ENCODE measurements around the gene RFESD. TPM values are rescaled to one million over a fixed set of nuclear protein-coding genes. Genes with fewer than 3 reads are reported as not detected.

Gene RFESD
- total and polyA plus RNA-seq, 2 of the 8 experiments (the other 6 are each of a cell fraction or from before 2014, with no cell fraction given): 1.7 to 2.0 TPM

DNA sequence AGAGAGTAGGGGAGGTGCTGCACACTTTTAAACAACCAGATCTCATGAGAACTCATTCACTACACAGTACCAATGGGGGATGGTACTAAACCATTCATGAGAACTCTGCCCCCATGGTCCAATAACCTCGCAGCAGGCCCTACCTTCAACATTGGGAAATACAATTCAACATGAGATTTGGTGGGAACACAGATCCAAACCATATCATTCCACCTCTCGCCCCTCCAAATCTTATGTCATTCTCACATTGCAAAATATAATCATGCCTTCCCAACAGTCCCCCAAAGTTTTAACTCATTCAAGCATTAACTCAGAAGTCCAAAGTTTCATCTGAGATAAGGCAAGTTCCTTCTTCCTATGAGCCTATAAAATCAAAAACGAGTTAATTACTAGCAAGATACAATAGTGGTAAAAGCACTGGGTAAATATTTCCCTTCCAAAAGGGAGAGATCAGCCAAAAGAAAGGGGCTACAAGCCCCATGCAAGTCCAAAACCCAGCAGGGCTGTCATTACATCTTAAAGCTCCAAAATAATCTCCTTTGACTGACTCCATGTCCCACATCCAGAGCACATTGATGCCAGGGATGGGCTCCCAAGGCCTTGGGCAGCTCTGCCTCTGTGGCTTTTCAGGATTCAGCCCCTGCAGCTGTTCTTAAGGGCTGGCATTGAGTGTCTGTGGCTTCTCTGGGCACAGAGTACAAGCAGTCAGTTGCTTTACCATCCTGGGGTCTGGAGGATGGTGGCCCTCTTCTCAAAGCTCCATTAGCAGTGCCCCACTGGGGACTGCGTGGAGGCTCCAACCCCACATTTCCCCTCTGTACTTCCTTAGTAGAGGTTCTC lies 18.4 kb upstream of the RFESD start:
- H3K56ac ChIP-seq (replicated peaks; ENCODE audit: insufficient read length, low read depth, low read length): no peak overlapping the region
- no peak overlapping the region for H2AFZ ChIP-seq (ENCODE audit: low read length)
- ChIA-PET POLR2A (ENCODE audit: partially characterized antibody) (no interaction called here), CTCF (ENCODE audit: partially characterized antibody) (interaction anchor here (0.6 kb wide), 1 partner anchor 558 kb away, joined by 3 read pairs; no protein-coding TSS in a partner anchor)
- 0 out of 7 replicates have a peak, but pooled peaks cover 0 to 3% (median 0%) of the 10 kb centered on the region in 4 experiments for H3K27me3 ChIP-seq (replicated peaks in 1 of 4; ENCODE audit: control insufficient read depth in 3 of 4, extremely low read depth in 1 of 4, insufficient read depth in 3 of 4, low read length in 3 of 4)
- no peak overlapping the region for H3K14ac ChIP-seq (ENCODE audit: insufficient read length)
- TF ChIP-seq CREB1 (IDR thresholded peaks at IDR 0.05) (no peak), SAP30 (IDR thresholded peaks at IDR 0.05; ENCODE audit: insufficient read depth, insufficient replicate concordance, low read length) (no peak), YY1 (IDR thresholded peaks at IDR 0.05; ENCODE audit: low read depth, low read length) (no peak), PHF8 (conservative IDR thresholded peaks at IDR 0.05; ENCODE audit: low read depth, low read length) (no peak), CBX5 (IDR thresholded peaks at IDR 0.05; ENCODE audit: low read depth, low read length) (no peak), BRCA1 (IDR thresholded peaks at IDR 0.05; ENCODE audit: low read depth, low read length) (no peak), EP300 (IDR thresholded peaks at IDR 0.05; ENCODE audit: borderline replicate concordance in 1 of 2, low read depth in 2 of 2, low read length in 2 of 2) (no peak), RBBP5 (IDR thresholded peaks at IDR 0.05; ENCODE audit: borderline replicate concordance, low read depth, low read length) (no peak)
- H2BK120ac ChIP-seq (replicated peaks; ENCODE audit: low read depth, low read length): no peak overlapping the region
- H3K4me1 ChIP-seq (replicated peaks in 1 of 4; ENCODE audit: control insufficient read depth in 3 of 4, insufficient read depth in 4 of 4, low read length in 3 of 4): no peaks in the 10 kb centered on the region
- H3K27ac ChIP-seq (ENCODE audit: low read depth, low read length): no peak overlapping the region
- peaks cover 13 to 20% of the 10 kb centered on the region in 2 experiments for H3K9me3 ChIP-seq (ENCODE audit: insufficient read depth in 2 of 2, low read depth in 1 of 2, low read length in 1 of 2)
- H3K36me3 ChIP-seq (ENCODE audit: control insufficient read depth in 2 of 4, insufficient read depth in 4 of 4, low read length in 3 of 4): no peaks in the 10 kb centered on the region
- no peaks in the 10 kb centered on the region for H4K20me1 ChIP-seq (replicated peaks in 1 of 2; ENCODE audit: control insufficient read depth in 1 of 2, insufficient read depth in 2 of 2, low read length in 2 of 2)
- no peak overlapping the region for H2BK5ac ChIP-seq (ENCODE audit: low read depth, low read length)
- no peak overlapping the region for H3K18ac ChIP-seq (ENCODE audit: extremely low read depth, low read length)
- H3K79me1 ChIP-seq (ENCODE audit: low read depth, low read length): no peaks in the 10 kb centered on the region
- no peak for FAIRE-seq
- H4K5ac ChIP-seq (ENCODE audit: insufficient read length, low read depth, low read length): no peak overlapping the region
- no peak overlapping the region for H2BK12ac ChIP-seq (ENCODE audit: low read depth, low read length)
- WGBS, 2 experiments (ENCODE audit: extremely low coverage in 1 of 2, insufficient coverage in 1 of 2, insufficient read length in 1 of 2, insufficient replicate concordance in 2 of 2, low coverage in 1 of 2, low lambda C conversion rate in 2 of 2, missing lambda C conversion rate in 1 of 2): 84% methylated on average over 4 of the region's 4 CpGs; no CpG with 5 or more reads in 1 of the 2 experiments
- H3K79me2 ChIP-seq (ENCODE audit: control insufficient read depth in 1 of 2, insufficient read depth in 2 of 2, low read length in 2 of 2): no peaks in the 10 kb centered on the region
- no peak overlapping the region for H4K8ac ChIP-seq (ENCODE audit: extremely low read depth, insufficient read depth, low read length)
- H2AK5ac ChIP-seq (ENCODE audit: low read depth, low read length): no peak overlapping the region
- no peak overlapping the region for H3K4me3 ChIP-seq (ENCODE audit: extremely low read depth in 1 of 4, insufficient read depth in 2 of 4, low read depth in 3 of 4, low read length in 4 of 4)
- H3K23me2 ChIP-seq (ENCODE audit: low read depth, low read length): no peaks in the 10 kb centered on the region
- no peak overlapping the region for H3K23ac ChIP-seq (ENCODE audit: insufficient read length)
- no peak overlapping the region for H2BK15ac ChIP-seq (ENCODE audit: low read length)
- no peak overlapping the region for H2BK20ac ChIP-seq (ENCODE audit: low read length)
- H3K4ac ChIP-seq (replicated peaks; ENCODE audit: insufficient read length, low read depth, low read length): no peak overlapping the region
- no peak overlapping the region for H3K9ac ChIP-seq (replicated peaks in 1 of 4; ENCODE audit: extremely low read depth in 1 of 4, low read depth in 3 of 4, low read length in 3 of 4)
- no peak overlapping the region for H4K91ac ChIP-seq (replicated peaks; ENCODE audit: insufficient read length, low read length)
- DNase-seq (ENCODE audit: low read depth in 1 of 2, low spot score in 2 of 2): no peak
- no peak overlapping the region for H3K4me2 ChIP-seq (ENCODE audit: insufficient read depth in 1 of 2, low read depth in 2 of 2, low read length in 2 of 2)

All from H1 (cell line).